ENCODE results near the gene SMARCE1. TPM values are rescaled to one million over a fixed set of nuclear protein-coding genes. Genes with fewer than 3 reads are reported as not detected.
"Not testable (repeated sequence)": the region's sequence is repeated elsewhere in the genome, so short reads cannot be mapped to it uniquely, and the experiment has no call there.

SMARCE1 gene
- polyA plus RNA-seq, 10 donors = 114 to 155 (median 127) TPM

DNA sequence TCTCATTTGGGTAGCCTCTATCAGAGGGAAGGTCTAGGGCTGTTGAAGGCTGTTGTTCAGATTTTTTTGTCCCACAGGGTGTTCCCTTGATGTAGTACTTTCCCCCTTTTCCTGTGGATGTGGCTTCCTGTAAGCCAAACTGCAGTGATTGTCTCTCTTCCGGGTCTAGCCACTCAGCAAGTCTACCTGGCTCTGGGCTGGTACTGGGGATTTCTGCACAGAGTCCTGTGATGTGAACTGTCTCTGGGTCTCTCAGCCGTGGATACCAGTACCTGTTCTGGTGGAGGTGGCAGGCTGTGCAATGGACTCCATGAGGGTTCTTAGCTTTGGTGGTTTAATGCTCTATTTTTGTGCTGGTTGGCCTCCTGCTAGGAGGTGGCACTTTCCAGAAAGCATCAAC is 59.1 kb downstream of the SMARCE1 start:
- no peak for DNase-seq

DNA sequence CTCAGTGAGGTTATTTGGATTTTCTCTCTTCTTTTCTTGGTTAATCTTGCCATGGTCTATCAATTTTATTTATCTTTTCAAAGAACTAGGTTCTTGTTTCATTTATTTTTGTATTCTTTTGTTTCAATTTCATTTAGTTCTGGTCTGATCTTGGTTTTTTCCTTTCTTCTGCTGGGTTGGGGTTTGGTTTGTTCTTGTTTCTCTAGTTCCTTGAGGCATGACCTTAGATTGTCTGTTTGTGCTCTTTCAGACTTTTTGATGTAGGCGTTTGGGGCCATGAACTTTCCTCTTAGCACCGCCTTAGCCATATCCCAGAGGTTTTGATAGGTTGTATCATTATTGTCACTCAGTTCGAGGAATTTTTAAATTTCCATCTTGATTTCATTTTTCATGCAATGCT is 61.4 kb downstream of the SMARCE1 start:
- not testable (repeated sequence) for DNase-seq

DNA sequence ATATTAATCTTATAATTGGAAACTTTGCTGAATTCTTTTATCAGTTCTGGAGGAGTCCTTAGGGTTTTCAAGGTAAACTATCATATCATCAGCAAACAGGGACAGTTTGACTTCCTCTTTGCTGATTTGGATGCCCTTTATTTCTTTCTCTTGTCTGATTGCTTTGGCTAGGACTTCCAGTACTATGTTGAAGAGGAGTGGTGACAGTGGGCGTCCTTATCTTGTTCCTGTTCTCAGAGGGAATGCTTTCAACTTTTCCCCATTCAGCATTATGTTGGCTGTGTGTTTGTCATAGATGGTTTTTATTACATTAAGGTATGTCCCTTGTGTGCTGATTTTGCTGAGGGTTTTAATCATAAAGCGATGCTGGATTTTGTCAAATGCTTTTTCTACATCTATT is 62.7 kb downstream of the SMARCE1 start:
- DNase-seq = not testable (repeated sequence)

DNA sequence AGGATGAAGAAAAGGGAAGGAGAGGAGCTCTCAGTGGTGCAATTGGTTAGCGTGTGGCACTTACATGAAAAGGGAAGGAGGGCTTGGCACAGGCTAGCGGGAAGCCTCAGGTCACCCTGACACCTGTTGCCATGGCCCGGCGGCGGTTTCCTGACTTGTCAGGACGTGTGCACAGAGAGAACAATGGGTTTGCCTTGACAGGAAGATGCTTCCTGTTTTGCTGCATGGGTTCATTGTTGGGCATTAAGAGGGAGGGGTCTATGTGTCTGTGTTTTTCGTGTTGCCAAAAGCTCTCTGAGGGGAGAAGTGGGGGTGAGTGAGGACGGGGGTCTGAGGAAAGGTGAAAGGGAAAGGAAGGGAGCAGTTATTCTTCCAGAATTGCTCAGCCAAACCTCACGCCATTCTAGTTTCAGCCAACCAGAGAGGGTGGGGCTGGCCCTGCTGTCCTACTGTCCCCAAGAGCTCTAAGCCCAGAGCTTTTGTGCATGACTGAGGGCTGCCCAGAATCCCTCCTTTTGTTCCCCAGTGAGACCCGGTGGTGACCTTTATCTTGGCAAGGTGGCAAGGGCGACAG is 65.2 kb downstream of the SMARCE1 start:
- peak in 1 of 3 donors; percentile 41 for DNase-seq

DNA sequence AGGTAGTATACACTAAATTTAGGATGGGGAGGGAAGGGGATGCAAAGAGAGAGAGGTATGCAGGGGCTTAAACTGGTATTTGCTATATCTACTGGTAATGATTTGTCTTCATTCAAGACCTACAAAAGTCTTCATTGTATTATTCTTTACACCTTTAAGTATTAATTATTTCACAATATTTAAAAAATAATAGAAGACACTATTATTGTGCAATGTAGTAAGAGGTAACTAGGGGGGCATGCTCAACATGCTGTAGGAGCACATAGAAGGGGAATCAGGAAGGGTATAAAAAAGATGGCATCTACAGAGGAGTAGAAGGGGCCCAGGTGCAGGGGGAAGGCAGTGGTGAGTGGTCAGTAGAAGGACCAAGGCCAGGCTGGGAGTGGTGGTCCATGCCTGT is 67.5 kb downstream of the SMARCE1 start:
- DNase-seq = no peak

DNA sequence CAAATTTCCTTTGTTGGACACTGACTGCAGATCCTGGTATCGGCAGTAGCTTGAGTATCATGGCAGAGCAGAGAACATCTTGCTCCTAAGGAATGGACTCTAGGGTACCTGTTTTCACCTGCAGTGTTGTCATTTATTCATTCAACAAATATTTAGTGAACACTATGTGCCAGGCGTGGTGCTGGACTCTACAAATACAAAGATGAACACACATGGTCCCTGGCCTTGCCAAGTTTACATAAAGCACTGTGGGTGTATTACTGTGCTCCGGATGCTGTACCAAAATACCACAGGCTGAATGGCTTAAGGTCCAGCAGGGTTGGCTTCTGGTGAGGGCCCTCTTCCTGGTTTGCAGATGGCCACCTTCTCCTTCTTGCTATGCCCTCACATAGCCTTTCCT is 68.1 kb downstream of the SMARCE1 start:
- DNase-seq = no peak

DNA sequence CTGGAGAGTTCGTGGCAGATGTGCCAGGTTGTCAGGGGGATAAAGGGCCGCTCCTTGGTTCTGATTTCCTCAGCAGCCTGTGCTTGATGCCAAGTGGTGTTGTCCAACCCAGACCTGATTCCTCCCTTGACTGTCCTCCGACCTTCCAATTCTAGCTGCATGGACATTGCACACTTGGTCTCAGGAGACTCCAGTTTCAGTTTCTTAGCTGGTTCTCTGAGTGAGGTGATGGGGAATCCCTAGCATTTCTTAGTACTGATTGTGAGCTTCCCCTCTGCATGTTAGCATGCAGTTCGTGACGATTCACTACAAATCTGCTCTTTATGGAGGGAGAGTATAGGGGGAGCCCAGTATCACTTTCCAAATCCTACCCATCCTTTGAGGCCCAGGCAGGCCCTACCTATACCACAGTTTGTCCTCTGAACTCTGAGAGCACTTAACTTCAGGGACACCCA is 70.0 kb downstream of the SMARCE1 start:
- DNase-seq = no peak

DNA sequence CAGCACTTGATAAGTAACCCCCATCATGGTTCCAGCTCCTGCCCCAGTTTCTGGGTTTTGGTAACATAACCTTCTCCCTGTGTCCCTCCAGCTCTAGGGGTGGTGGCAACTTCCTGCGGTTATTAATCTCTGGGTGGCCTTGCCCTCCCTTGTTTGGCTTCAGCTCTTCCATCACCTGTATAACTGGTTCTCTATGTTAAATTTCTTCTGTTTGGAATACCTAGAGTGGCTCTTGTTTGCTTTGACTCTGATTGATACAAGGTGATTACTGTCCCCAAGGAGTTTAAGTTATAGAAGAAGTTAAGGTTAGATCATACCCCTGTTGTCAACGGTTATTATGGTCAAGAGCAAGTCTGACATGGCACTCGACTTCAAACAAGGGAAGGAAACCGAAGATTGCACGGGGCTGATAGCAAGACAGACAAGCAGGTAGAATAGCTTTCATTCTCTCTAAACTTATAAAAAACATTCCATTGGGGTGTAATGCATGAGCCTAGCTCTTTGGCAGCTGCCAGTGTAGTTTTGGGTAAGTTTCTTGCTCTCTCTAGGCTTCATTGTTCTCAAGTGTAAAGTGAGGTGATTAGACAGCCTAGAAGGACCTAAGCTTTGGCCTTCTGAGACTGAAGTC is 71.4 kb downstream of the SMARCE1 start:
- DNase-seq = no peak

Other genes starting within 250 kb of the SMARCE1 start
- 100 to 1,000 TPM in 1 of 10 donors, 10 to 100 TPM in 9; 50.2 to 119 (median 78.6) TPM for gene TOP2A, start 229.9 kb downstream of the SMARCE1 start, polyA plus RNA-seq (ENCODE audit: insufficient read length in 10 of 10)
- gene IGFBP4, start 204.4 kb downstream of the SMARCE1 start, polyA plus RNA-seq (ENCODE audit: insufficient read length in 10 of 10) = 100 to 1,000 TPM; 191 to 347 (median 255) TPM
- gene TNS4, start 146.2 kb downstream of the SMARCE1 start, polyA plus RNA-seq (ENCODE audit: insufficient read length in 10 of 10) = 1 to 10 TPM in 2 of 10 donors, under 1 TPM in 2, not detected in 6; 0.05 to 2.5 (median 1.2) TPM
- 1 to 10 TPM in 2 of 10 donors, under 1 TPM in 8; 0.16 to 4.2 (median 0.36) TPM for gene CCR7, start 82.3 kb downstream of the SMARCE1 start, polyA plus RNA-seq (ENCODE audit: insufficient read length in 10 of 10)
- gene KRT222, start 17.4 kb upstream of the SMARCE1 start, polyA plus RNA-seq (ENCODE audit: insufficient read length in 10 of 10) = under 1 TPM in 9 of 10 donors, not detected in 1; 0.07 to 0.67 (median 0.23) TPM
- under 1 TPM in 1 of 10 donors, not detected in 9; 0.11 TPM for gene KRT24, start 55.9 kb upstream of the SMARCE1 start, polyA plus RNA-seq (ENCODE audit: insufficient read length in 10 of 10)
- under 1 TPM in 2 of 10 donors, not detected in 8; 0.18 to 0.38 TPM for gene KRT25, start 107.5 kb upstream of the SMARCE1 start, polyA plus RNA-seq (ENCODE audit: insufficient read length in 10 of 10)
- gene KRT26, start 124.4 kb upstream of the SMARCE1 start, polyA plus RNA-seq (ENCODE audit: insufficient read length in 10 of 10) = not detected
- gene KRT27, start 134.7 kb upstream of the SMARCE1 start, polyA plus RNA-seq (ENCODE audit: insufficient read length in 10 of 10) = not detected
- gene KRT28, start 152.1 kb upstream of the SMARCE1 start, polyA plus RNA-seq (ENCODE audit: insufficient read length in 10 of 10) = under 1 TPM in 1 of 10 donors, not detected in 9; 0.15 TPM
- 100 to 1,000 TPM in 2 of 10 donors, 10 to 100 TPM in 8; 31.8 to 603 (median 39.3) TPM for gene KRT10, start 174.8 kb upstream of the SMARCE1 start, polyA plus RNA-seq (ENCODE audit: insufficient read length in 10 of 10)
- under 1 TPM in 7 of 10 donors, not detected in 3; 0.08 to 0.76 (median 0.27) TPM for gene KRT12, start 219.4 kb upstream of the SMARCE1 start, polyA plus RNA-seq (ENCODE audit: insufficient read length in 10 of 10)
- gene KRT20, start 237.4 kb upstream of the SMARCE1 start, polyA plus RNA-seq (ENCODE audit: insufficient read length in 10 of 10) = under 1 TPM in 4 of 10 donors, not detected in 6; 0.13 to 0.24 (median 0.21) TPM

Data from muscle of back (tissue), 11 donors.